DND-41 (cell line): Measurements from ENCODE around the gene AFF3.

Experiments used
- ATAC-seq: fragments of 200-7000 bp; cut with Tn5 transposase; 3 replicates; pipeline ENCODE4 v1.9.1; 2021; ENCODE audit warnings: low read depth; ENCODE audit not compliant: insufficient read depth
- DNase-seq: peaks from one replicate; pipeline ENCODE4 v3.0.0-alpha.2; 2020
- H2AFZ ChIP-seq: 2 replicates; pipeline ENCODE4 v1.6.0; 2012; ENCODE audit warnings: low read depth, low read length
- H3K27ac ChIP-seq: 2 replicates; pipeline ENCODE4 v1.5.1; 2012; ENCODE audit warnings: low read length, inconsistent platforms
- H3K27me3 ChIP-seq: fragments of 200-600 bp; sonication (generic); 2 replicates; pipeline ENCODE4 v1.6.0; 2012; ENCODE audit warnings: low read length, mild to moderate bottlenecking, inconsistent platforms; ENCODE audit not compliant: insufficient read depth, poor library complexity
- H3K36me3 ChIP-seq: 2 replicates; pipeline ENCODE4 v1.5.1; 2012; ENCODE audit warnings: low read length, inconsistent platforms; ENCODE audit not compliant: insufficient read depth
- H3K4me1 ChIP-seq: 2 replicates; pipeline ENCODE4 v1.5.1; 2012; ENCODE audit warnings: mild to moderate bottlenecking, low read length; ENCODE audit not compliant: insufficient read depth
- H3K4me2 ChIP-seq: 2 replicates; pipeline ENCODE4 v1.6.0; 2012; ENCODE audit warnings: mild to moderate bottlenecking, moderate library complexity, low read length, inconsistent platforms; ENCODE audit not compliant: insufficient read depth
- H3K4me3 ChIP-seq, 2 experiments: fragments of 200-600 bp in 1 of 2; shearing (Covaris generic) in 1 of 2; 2 replicates each; pipeline ENCODE4 v1.5.1; 2012 to 2016; ENCODE audit warnings: inconsistent platforms in 2 of 2, low read length in 2 of 2, mild to moderate bottlenecking in 2 of 2, low read depth in 1 of 2, moderate library complexity in 1 of 2
- H3K79me2 ChIP-seq: 2 replicates; pipeline ENCODE4 v1.6.0; 2012; ENCODE audit warnings: low read length, inconsistent platforms; ENCODE audit not compliant: insufficient read depth
- H3K9ac ChIP-seq: 2 replicates; pipeline ENCODE4 v1.6.0; 2012; ENCODE audit warnings: low read depth, mild to moderate bottlenecking, inconsistent platforms, low read length, moderate library complexity
- H3K9me3 ChIP-seq: 2 replicates; pipeline ENCODE4 v1.5.1; 2012; ENCODE audit warnings: low read length, moderate library complexity, mild to moderate bottlenecking, inconsistent platforms; ENCODE audit not compliant: insufficient read depth, severe bottlenecking
- H4K20me1 ChIP-seq: 2 replicates; pipeline ENCODE4 v1.6.0; 2012; ENCODE audit warnings: low read length; ENCODE audit not compliant: insufficient read depth
- CTCF ChIP-seq: IDR thresholded peaks from 2 replicates; pipeline ENCODE4 v1.5.1; 2012; ENCODE audit warnings: borderline replicate concordance, low read length, moderate library complexity, mild to moderate bottlenecking; ENCODE audit not compliant: poor library complexity, severe bottlenecking; ENCODE audit errors: extremely low read depth
- EZH2 ChIP-seq: IDR thresholded peaks from 3 replicates; pipeline ENCODE4 v1.6.1; 2012; ENCODE audit warnings: borderline replicate concordance, low read depth, mild to moderate bottlenecking, moderate library complexity, low read length, inconsistent platforms; ENCODE audit not compliant: severe bottlenecking

Gene AFF3

GRCh38 chr2:99918389-99918788, 224.0 kb downstream of the AFF3 start:
- no peak for DNase-seq
- Histone ChIP-seq H2AFZ (no peak overlapping the region), H3K9ac (no peak overlapping the region), H4K20me1 (no peaks in the 10 kb centered on the region), H3K4me2 (no peak overlapping the region), H3K79me2 (no peaks in the 10 kb centered on the region), H3K36me3 (no peaks in the 10 kb centered on the region), H3K9me3 (no peaks in the 10 kb centered on the region), H3K4me1 (no peaks in the 10 kb centered on the region), H3K27ac (no peak overlapping the region), H3K27me3 (no peaks in the 10 kb centered on the region), H3K4me3 (no peak overlapping the region)
- no peak for TF ChIP-seq CTCF
- TF ChIP-seq EZH2: no peak
- no peak for ATAC-seq

GRCh38 chr2:99915108-99915675, 227.2 kb downstream of the AFF3 start:
- Histone ChIP-seq H3K9me3 (no peaks in the 10 kb centered on the region), H3K27me3 (no peaks in the 10 kb centered on the region), H3K27ac (no peak overlapping the region), H4K20me1 (no peaks in the 10 kb centered on the region), H3K4me3 (no peak overlapping the region), H3K4me1 (no peaks in the 10 kb centered on the region), H3K4me2 (no peak overlapping the region), H3K9ac (no peak overlapping the region), H3K79me2 (no peaks in the 10 kb centered on the region), H2AFZ (no peak overlapping the region), H3K36me3 (no peaks in the 10 kb centered on the region)
- no peak for TF ChIP-seq CTCF
- TF ChIP-seq EZH2: no peak
- DNase-seq (no peak), ATAC-seq (no peak)

GRCh38 chr2:99911736-99912135, 230.7 kb downstream of the AFF3 start:
- H2AFZ ChIP-seq: no peak overlapping the region
- no peak overlapping the region for H3K27ac ChIP-seq
- no peaks in the 10 kb centered on the region for H3K4me1 ChIP-seq
- no peaks in the 10 kb centered on the region for H3K79me2 ChIP-seq
- H3K9me3 ChIP-seq: no peaks in the 10 kb centered on the region
- no peak for ATAC-seq
- H3K4me2 ChIP-seq: no peak overlapping the region
- no peaks in the 10 kb centered on the region for H4K20me1 ChIP-seq
- H3K27me3 ChIP-seq: no peaks in the 10 kb centered on the region
- no peak overlapping the region for H3K4me3 ChIP-seq
- TF ChIP-seq EZH2 (no peak), CTCF (no peak)
- no peak for DNase-seq
- no peak overlapping the region for H3K9ac ChIP-seq
- H3K36me3 ChIP-seq: no peaks in the 10 kb centered on the region

- H3K4me3 ChIP-seq: no peak overlapping the region
- H3K4me2 ChIP-seq: no peak overlapping the region
- no peak overlapping the region for H3K9ac ChIP-seq
- H3K27ac ChIP-seq: no peak overlapping the region
- H4K20me1 ChIP-seq: no peaks in the 10 kb centered on the region
- H3K27me3 ChIP-seq: no peaks in the 10 kb centered on the region
- TF ChIP-seq CTCF (no peak), EZH2 (no peak)
- DNase-seq: no peak
- no peaks in the 10 kb centered on the region for H3K4me1 ChIP-seq
- H3K79me2 ChIP-seq: no peaks in the 10 kb centered on the region
- no peaks in the 10 kb centered on the region for H3K9me3 ChIP-seq
- H3K36me3 ChIP-seq: no peaks in the 10 kb centered on the region
- no peak for ATAC-seq
- no peak overlapping the region for H2AFZ ChIP-seq
Observed at GRCh38 chr2:99910902-99911301, 231.5 kb downstream of the AFF3 start.
